GM18951 (cell line): Measurements from ENCODE around the gene CRIP2.

Experiments used
- POLR2A ChIP-seq: IDR thresholded peaks from 4 replicates; pipeline ENCODE4 v1.6.1; 2011; ENCODE audit warnings: mild to moderate bottlenecking; ENCODE audit not compliant: insufficient read length, insufficient read depth; ENCODE audit errors: extremely low read depth
- in situ Hi-C: fragments of 300-500 bp; cut with MboI; formaldehyde crosslinking; loops from one replicate; pipeline ENCODE4 v1.12.0; 2022; ENCODE audit warnings: low sequenced_read_pairs, mixed read lengths, inconsistent platforms; ENCODE audit not compliant: unreplicated experiment

The CRIP2 gene

DNA sequence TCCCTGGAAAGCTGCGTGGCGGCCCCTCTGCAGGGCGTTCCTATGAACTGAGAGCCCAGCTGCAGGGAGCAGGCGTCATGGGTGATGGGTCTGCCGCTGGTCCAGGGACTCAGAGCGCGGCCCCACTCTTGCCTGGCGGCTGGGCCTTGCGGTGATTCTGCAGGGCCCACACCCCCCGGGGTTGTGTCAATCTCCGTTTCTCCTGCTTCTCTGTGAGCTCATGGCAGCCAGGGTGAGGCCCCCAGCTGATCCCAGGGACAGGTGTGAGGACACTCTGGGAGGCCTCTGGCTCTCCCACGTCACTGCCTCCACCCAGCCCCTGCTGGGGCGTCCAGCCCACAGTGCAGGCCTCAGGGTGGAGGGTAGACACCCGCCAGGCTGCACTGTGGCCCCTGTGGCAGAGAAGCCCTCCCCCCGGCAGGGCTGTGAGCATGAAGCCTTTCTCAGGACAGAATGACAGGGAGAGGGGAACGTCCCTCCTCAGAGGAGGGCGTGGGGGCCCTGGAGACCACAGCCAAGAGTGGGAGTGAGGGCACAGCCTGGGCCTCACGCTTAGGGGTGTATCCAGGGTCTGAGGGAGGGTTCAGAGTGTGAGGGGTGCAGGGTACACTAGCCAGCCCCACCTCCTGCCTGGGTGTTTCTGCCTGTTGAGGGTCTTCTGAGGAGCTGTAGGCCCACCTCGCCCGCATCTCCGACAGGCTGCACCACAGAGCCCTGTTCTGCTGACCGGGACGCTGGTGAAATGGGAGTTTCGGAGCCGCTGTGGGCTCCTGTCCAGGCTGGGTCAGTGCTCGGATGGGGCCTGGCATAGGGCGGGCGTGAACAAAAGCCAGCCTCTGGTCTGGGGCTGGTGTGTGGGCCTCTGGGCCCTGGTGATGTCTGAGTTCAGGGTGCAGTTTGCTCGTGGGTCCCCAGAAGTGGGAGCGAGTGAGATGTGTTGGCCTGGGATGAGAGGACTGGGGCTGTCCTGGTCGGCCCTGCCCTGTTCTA is 26.7 kb upstream of the CRIP2 start:
- in situ Hi-C loops: no loop called here
- no peak for TF ChIP-seq POLR2A

DNA sequence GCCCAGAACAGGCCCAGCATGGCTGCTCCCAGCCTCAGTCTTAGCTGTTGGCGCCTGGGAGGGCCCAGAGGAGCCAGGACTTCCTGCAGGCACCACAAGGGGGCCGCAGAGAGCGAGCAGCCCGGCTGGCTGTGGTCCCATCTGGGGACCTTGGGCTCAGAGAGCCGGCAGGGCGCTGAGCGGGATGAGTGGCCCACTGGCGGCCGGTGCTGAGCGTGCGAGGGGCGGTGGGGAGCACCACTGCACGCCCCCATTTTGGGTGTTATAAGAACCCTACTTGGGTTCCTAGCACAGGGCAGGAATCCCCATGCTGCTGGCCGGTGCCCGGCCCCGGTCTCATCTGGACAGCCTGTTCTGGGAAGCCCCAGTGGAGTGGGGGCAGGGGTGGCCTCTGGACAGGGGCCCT is 25.9 kb upstream of the CRIP2 start:
- no peak for TF ChIP-seq POLR2A
- in situ Hi-C loops: no loop called here

DNA sequence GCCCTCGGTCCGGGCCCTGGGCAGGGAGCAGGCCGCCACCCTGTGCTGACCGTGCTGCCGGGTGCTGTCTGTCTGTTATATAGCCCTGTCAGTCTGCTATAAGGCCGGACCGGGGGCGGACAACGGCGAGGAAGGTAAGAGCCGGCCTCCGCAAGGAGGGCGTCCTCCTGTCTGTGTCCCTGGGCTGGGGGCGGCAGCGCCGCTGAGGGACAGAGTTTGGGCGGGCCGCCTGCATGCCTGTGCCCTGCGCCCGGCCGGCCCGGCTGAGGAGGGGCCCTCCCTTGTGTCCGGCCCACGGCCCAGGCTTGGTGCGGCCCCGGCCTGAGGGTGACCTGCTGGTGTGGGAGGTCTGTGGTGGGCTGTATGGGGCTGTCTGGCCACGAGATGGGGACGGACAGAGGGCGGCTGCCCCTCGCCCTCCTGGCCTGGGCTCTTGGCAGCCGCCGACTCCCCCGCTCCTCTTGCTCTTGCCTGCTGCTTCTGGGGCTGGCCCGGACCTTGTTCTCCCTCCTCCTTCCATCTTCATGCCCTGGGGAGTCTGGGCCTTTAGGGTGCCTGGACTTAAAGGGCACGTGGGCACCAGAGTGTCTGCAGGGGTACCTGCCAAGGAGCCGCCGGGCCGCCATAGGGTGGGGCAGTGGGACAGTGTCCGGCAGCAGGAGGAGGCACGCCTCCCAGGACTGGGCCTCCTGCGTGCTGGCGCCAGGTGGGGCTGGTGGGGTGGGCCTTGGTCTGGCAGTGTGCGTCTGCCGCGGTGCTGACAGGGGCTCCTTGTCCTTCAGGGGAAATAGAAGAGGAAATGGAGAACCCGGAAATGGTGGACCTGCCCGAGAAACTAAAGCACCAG is 25.1 kb upstream of the CRIP2 start:
- in situ Hi-C loops: no loop called here
- no peak for TF ChIP-seq POLR2A

DNA sequence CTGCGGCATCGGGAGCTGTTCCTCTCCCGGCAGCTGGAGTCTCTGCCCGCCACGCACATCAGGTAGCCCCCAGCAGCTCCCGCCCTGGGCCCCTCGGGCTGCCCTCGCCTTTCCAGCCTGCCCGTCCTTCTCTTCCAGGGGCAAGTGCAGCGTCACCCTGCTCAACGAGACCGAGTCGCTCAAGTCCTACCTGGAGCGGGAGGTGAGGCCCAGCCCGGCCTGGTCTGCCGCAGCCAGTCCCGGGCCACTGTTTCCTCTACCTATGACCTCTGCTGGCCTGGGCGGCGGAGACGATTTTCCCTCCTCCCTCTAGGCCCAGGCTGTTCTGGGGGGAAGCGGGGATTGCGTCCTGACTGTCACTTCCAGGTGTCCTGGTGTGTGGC is 24.5 kb upstream of the CRIP2 start:
- no peak for TF ChIP-seq POLR2A
- in situ Hi-C loops: no loop called here

DNA sequence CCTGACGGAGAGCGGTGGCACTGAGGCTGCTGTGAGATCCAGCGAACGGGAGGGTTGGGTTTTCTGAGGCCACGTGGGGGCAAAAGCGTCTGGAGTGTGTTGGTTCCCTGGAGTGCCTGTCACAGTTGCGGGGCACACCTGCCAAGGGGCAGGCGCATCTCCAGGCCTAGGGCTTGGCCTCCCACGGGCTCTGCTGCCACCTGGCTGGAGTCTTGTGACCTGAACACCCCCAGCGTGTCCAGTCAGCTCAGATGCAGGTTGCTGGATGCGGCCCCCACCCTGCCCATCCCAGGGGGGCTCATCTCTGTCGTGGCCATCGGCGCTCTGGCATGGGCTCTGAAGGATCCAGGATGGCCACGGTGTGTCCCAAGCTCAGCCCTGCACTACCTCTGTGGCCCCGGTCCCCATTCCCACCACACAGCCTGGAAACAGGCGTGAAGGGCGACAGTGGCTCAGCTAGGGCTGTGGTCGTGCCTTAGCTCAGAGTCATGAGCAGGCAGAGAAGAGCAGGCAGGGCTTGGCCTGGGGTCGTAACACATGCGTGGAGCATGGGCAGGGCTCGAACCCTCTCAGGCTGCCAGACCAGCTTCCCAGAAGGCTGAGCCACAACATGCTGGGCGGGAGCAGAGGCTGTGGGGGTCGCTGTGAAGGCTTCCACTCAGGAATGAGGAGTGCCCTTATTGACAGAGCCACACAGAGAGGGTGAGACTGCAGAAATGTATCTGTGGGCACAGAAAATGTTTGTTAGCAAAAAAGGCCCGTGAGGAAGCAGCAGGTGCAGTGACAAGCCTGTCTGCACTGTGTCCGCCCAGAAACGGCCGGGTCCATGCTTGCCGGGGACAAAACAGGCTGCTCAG is 23.5 kb upstream of the CRIP2 start:
- in situ Hi-C loops: no loop called here
- TF ChIP-seq POLR2A: no peak

DNA sequence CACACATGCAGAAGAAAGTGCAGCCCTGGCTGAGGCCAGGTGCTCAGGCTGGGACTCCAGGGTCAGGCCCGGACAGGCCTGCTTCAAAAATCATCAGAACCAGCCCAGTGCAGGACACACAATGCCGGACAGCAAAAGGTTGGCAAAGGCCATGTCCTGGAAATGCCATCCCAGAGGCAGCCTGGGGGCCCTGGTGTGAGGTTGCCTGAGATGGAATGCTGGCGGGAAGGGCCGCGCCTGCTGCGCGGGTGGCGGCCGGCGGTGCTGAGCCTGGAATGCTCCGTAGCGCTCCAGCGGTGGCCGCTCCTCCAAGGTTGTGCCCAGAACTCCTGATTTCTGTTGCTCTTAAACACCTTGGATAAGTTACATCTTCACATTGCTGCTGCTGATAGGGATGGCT is 21.7 kb upstream of the CRIP2 start:
- in situ Hi-C loops: no loop called here
- TF ChIP-seq POLR2A: no peak

DNA sequence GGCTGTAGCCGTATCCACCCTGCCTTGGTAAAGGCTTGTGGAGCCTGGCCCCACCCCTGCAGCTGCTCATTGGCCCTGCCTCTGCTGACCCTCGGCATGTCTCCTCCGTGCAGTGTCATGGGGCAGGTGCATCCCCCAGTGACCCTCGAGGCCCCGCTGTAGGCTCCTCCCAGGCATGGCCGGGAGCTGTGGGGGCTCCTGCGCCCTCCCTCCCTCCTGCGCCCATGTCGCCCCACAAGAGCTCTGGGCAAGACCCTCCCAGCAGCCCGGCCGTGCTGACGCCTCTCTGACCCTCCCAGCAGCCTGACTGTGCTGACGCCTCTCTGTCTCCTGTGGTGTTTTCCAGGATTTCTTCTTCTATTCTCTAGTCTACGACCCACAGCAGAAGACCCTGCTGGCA is 20.8 kb upstream of the CRIP2 start:
- in situ Hi-C loops: no loop called here
- TF ChIP-seq POLR2A: no peak

DNA sequence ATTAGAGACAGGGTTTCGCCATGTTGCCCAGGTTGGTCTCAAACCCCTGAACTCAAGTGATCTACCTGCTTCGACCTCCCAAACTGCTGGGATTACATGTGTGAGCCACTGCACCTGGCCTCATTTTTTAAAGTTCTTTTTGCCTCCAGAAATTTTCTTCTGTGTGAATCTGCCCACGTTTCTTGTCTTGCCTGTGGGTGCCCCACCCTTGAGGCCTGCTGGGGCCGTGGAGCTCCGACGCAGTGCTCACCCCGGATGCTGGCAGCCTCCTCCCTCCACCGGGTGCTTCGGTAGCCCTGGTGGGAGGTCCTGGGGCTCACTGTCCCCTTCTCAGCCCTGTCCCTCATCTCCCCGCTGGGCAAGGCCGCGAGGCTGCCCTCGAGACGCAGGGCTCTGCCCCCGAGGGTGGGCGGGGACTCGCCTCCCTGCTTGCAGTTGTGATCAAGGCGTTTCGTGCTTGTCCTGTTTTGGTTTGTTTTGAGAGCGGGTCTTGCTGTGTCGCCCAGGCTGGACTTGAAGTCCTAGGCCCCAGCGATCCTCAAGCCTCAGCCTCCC is 19.5 kb upstream of the CRIP2 start:
- TF ChIP-seq POLR2A: no peak
- in situ Hi-C loops: no loop called here

DNA sequence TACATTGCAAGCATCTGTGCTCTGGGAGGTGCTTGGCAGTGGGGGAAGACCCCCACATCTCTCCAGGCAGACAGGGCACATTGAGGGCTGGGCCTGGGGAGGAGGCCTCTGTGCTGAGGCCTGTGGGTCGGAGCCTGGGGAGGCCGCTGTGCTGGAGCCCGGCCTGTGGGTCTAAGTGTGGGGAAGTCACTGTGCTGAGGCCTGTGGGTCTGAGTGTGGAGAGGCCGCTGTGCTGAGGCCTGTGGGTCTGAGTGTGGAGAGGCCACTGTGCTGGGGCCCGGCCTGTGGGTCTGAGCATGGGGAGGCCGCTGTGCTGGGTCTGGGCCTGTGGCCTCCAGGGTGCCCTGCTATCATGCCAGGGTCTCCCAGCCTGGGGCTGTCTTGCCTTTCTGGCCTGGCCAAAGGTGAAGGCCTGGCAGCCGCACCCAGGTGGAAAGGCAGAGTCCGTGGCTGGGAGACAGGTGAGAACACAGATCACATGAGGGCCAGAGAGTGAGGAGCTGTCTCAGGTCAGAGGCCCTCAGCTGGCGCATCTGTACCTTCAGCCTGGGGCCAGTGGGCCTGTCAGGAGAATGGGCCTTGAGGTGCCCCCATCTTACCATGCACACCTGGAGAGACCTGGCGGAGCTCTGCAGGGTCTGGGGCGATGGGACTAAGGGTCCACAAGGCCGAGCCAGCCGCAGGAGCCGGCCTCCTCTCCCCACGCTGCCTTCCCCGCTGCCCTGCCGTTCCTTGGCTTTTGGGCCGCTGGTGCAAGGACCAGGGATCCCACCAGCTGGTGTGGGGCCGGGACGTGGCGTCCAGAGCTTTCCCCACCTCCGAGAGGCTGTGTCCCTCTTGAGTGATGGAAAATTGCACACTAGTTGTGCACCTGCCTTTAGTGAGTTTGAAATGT is 18.6 kb upstream of the CRIP2 start:
- no peak for TF ChIP-seq POLR2A
- in situ Hi-C loops: no loop called here

DNA sequence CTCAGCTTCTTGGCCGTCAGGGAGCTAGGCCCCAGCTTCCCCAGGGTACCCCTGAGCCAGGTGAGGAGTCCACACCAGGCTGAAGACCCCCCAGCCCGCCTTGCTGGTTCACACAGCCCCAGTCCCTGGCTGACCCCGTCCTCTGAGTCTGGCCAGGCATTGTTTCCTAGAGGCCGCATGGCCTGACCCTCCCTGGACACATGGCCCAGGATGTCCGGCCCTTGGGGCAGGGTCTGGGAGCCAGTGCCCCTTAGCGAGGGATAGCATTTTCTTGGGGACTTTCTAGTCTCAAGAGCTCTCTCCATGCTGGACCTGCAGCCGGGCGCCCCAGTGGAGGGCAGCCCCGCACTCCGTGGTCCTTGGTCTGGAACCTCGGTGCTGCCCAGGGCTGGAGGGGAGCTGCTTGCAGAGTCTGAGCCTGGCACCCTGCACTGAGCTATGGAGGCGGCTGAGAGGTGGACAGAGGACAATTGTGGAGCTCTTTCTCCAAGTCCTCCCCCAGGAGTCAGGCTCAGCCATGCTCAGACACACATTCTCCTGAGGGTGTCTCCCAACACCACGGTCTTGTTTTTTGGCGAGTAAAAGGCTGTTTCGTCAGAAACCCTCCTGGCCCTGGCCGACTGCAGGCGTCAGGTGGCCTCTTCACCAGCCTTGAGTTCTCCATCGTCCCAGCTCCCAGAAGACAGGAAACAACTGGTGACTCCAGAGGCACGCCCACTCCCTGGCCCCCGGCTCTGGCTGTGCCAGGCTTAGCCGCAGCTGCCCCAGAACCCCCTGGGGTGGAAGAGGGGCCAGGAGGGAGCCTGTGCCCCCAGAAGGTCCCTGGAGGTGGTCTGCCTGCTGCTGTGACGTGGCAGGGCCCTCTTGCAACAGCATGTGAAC is 17.6 kb upstream of the CRIP2 start:
- in situ Hi-C loops: no loop called here
- TF ChIP-seq POLR2A: no peak

DNA sequence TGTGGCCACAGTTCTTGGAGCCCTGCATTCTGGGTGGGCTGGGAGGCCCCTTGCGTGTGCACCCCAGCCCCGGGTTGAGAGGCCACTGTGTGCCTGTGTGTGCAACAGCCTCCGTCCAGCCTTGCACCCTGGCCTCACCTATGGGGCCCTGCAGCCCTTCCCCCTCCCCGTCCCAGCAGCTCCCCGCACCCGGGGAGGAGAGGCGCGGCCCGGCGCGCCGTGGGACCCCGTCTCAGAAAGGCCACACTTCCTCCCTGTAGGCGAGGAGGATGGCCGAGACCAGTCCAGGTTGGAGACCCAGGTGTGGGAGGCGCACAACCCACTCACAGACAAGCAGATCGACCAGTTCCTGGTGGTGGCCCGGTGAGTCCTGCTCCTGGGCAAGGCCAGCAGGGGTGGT is 16.6 kb upstream of the CRIP2 start:
- TF ChIP-seq POLR2A: no peak
- in situ Hi-C loops: no loop called here
